Measurements from ENCODE around the gene MYO1G.

Gene MYO1G

GRCh38 chr7:44963364-44964290 is 15.2 kb downstream of the MYO1G start:
- no peak for DNase-seq (ENCODE audit: low read depth)
- no peak for TF ChIP-seq CTCF (IDR thresholded peaks at IDR 0.05; ENCODE audit: low read depth, low read length, missing control alignments)
- H3K4me3 ChIP-seq (ENCODE audit: low read depth, low read length) = no peak overlapping the region
- in situ Hi-C loops (cut with HindIII; ENCODE audit: low sequenced_read_pairs) = no loop called here

DNA sequence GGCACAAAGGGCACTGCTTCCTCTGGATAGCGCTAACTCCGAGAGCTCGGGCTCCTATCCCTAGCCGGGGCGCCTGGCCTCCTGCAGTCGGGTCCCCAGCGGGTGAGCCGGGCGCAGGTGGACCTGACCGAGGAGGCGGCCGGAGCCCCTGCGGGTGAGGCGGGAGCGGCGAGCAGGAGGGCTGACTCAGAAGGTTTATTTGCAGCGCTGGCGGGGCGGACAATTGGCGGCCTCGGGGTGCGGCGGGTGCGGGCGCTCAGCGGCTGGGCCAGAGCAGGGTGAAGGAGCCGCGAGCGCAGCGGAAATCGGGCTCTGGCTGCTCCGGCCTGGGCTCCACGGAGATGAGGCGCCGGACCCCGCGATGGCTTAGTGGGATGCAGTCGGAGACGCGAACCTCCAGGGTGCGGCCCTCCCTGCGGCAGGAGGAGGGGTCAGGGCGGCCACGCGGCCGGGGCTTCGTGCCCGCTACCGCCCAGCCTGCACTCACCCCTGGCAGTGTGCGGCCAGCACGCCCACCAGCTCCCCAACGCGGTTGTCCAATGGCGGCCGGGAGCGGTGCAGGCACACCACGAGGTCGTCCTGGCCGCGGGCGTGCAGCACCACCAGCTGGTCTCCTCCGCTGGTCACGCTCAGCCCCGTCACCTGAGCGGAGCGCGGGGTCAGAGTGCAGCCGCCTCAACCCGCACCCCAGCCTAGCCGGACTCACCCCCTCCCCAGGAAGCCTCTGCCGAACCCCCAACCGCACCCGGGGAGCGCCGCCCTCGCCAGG is 16.1 kb downstream of the MYO1G start:
- no peak for TF ChIP-seq CTCF (IDR thresholded peaks at IDR 0.05; ENCODE audit: low read depth, low read length, missing control alignments)
- peak overlapping the region; percentile 34 for H3K4me3 ChIP-seq (ENCODE audit: low read depth, low read length)
- DNase-seq (ENCODE audit: low read depth) = no peak
- in situ Hi-C loops (cut with HindIII; ENCODE audit: low sequenced_read_pairs) = no loop called here

DNA sequence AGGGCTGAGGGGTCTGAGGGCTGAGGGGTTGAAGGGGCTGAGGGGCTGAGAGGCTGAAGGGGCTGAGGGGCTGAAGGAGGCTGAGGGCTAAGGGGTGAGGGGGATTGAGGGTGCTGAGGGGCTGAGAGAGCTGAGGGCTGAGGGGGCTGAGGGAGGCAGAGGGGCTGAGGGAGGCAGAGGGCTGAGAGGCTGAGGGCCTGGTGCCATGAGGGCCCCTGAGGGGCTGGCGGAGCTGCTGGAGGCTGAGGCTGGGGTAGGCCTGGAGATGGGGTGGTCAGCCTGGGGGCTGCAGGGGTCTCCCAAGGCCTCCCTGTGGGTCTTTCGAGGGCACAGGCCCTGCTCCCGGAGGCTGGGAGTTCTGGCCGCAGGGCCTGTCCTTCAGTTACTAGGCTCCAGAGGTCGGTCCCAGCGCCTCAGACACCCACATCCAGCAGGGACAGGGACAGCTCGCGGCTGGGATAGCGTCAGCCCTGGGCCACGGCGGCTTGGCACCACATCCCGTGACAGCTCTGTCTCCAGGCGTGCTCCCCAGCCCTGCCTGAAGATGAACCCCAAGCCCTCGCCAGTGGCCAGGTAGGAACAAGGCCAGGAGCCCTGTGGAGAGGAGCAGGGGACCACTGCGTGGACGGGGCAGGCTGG is 16.9 kb downstream of the MYO1G start:
- TF ChIP-seq CTCF (IDR thresholded peaks at IDR 0.05; ENCODE audit: low read depth, low read length, missing control alignments) = no peak
- H3K4me3 ChIP-seq (ENCODE audit: low read depth, low read length) = no peak overlapping the region
- in situ Hi-C loops (cut with HindIII; ENCODE audit: low sequenced_read_pairs) = no loop called here
- no peak for DNase-seq (ENCODE audit: low read depth)

DNA sequence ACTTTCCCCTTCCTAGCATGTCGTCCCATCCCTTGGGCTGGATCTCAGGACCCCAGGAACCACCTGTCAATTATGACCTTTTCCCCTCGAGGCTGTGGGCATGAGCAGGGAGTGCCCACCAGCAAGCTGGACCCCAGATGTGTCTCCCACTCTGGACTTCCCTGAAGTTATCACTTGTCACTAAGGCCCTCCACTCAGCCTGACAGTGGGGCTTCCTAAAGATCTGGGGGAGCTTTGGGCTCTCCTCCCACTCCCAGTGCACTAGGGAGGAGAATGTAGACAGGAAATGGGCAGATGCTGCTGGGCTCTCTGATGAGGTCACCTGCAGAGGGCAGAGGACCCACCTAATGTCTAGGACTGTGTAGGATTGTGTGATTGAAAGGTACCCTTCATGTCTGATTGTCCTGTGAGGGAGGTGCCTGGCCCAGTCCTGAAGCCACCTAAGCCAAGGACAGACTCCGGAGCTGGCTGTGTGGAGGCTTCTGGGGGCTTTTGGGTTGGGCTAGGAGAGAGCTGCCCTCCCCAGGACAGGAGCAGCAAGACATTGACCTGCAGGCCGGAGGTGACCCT is 18.7 kb downstream of the MYO1G start:
- no peak for TF ChIP-seq CTCF (IDR thresholded peaks at IDR 0.05; ENCODE audit: low read depth, low read length, missing control alignments)
- in situ Hi-C loops (cut with HindIII; ENCODE audit: low sequenced_read_pairs) = no loop called here
- no peak overlapping the region for H3K4me3 ChIP-seq (ENCODE audit: low read depth, low read length)
- DNase-seq (ENCODE audit: low read depth) = no peak

- TF ChIP-seq CTCF (IDR thresholded peaks at IDR 0.05; ENCODE audit: low read depth, low read length, missing control alignments) = no peak
- no peak overlapping the region for H3K4me3 ChIP-seq (ENCODE audit: low read depth, low read length)
- no peak for DNase-seq (ENCODE audit: low read depth)
- in situ Hi-C loops (cut with HindIII; ENCODE audit: low sequenced_read_pairs) = no loop called here
Observed at GRCh38 chr7:44959433-44959951, 19.3 kb downstream of the MYO1G start.

Measured in astrocyte of the cerebellum (primary cell).